ENCODE results near the gene MAGI1. TPM values are rescaled to one million over a fixed set of nuclear protein-coding genes. Genes with fewer than 3 reads are reported as not detected.
A peak's percentile ranks its signal among the peaks of the same experiment; 100 is the strongest.

MAGI1 gene
- total and polyA plus RNA-seq, 12 donors, result 5.7 to 58.2 (median 37.7) TPM

DNA sequence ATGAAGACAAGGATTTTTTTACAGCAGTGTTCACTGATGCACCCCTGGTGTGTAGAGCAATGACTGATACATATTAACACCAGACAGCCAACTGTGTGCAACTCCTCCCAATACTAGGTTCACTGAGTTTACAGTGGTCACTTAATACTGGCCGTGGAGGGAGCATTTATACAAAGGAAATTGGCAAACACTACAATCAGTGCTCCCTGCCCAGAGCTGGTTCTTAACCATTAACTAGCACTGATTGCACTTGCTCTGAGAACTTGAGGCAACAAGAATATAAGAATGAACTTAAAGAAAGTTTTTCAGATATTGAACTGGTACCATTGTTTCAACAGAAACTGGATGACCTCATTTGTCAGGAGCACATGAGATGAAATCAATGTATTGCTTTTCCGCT is 110.6 kb downstream of the MAGI1 start:
- DNase-seq (no peak), ATAC-seq (no peak)
- Histone ChIP-seq H3K27ac (no peak overlapping the region), H3K27me3 (no peaks in the 10 kb centered on the region), H3K4me3 (no peak overlapping the region), H3K4me1 (peaks cover 0 to 31% (median 12%) of the 10 kb centered on the region in 9 donors), H3K36me3 (no peaks in the 10 kb centered on the region), H3K9me3 (peaks cover 0 to 9% (median 2%) of the 10 kb centered on the region in 11 donors)
- intact Hi-C loops (cut with DNase I), result no loop called here
- WGBS, 2 donors, result 51 to 58% methylated on average over 2 of the region's 2 CpGs
- no peak for TF ChIP-seq CTCF (IDR thresholded peaks at IDR 0.05)

- ATAC-seq, result no peak
- intact Hi-C loops (cut with DNase I), result no loop called here
These were observed 111.1 kb downstream of the MAGI1 start for GRCh38 chr3:65927576-65927975.

DNA sequence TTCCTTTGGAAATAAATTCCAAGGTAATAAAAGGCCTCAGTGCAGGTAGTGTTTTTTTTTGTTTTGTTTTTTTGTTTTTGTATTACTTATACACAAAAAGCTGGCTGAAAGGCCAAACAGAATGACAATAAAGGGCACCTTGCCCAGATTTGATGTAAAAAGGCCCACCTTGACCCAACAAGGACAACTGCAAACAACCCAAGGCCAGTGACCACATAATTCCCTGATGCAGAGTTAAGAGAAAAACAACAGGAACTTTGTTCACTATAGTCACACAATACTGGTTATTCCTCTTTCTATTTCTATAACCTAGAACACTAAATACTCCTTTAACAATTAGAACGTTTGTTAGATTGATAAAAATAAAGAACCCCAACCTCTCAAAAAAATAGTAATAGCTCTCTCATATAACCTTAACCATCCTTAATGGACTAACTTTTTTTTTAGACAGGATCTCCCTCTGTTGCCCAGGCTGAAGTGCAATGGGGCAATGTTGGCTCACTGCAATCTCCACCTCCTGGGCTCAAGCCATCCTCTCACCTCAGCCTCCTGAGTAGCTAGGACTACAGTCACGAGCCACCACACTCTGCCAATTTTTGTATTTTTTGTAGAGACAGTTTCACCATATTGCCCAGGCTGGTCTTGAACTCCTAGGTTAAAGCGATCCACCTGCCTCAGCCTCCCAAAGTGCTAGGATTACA is 113.3 kb downstream of the MAGI1 start:
- peak in 1 of 8 donors; percentile 51 for ATAC-seq
- WGBS, 2 donors, result 67 to 74% methylated on average over 3 of the region's 3 CpGs
- no peak overlapping the region for H3K4me3 ChIP-seq
- peak overlapping the region in 4 of 10 donors; percentile 25 to 39 (median 30) for H3K27ac ChIP-seq
- no peaks in the 10 kb centered on the region for H3K36me3 ChIP-seq
- no peaks in the 10 kb centered on the region for H3K9me3 ChIP-seq
- H3K4me1 ChIP-seq, result peaks cover 0 to 49% (median 24%) of the 10 kb centered on the region in 9 donors
- TF ChIP-seq CTCF (IDR thresholded peaks at IDR 0.05), result no peak
- no peaks in the 10 kb centered on the region for H3K27me3 ChIP-seq
- peak in 1 of 2 donors; percentile 15 for DNase-seq
- intact Hi-C loops (cut with DNase I), result no loop called here

More at GRCh38 chr3:65927576-65927975, 111.1 kb downstream of the MAGI1 start:
- 93 to 95% methylated on average over 1 of the region's 1 CpG for whole genome bisulfite sequencing, 2 donors
- DNase-seq, result no peak
- no peak for TF ChIP-seq CTCF (IDR thresholded peaks at IDR 0.05)
- Histone ChIP-seq H3K4me3 (no peak overlapping the region), H3K36me3 (no peaks in the 10 kb centered on the region), H3K27ac (no peak overlapping the region), H3K9me3 (peaks cover 0 to 3% (median 0%) of the 10 kb centered on the region in 11 donors), H3K27me3 (no peaks in the 10 kb centered on the region), H3K4me1 (peaks cover 0 to 37% (median 15%) of the 10 kb centered on the region in 9 donors)

DNA sequence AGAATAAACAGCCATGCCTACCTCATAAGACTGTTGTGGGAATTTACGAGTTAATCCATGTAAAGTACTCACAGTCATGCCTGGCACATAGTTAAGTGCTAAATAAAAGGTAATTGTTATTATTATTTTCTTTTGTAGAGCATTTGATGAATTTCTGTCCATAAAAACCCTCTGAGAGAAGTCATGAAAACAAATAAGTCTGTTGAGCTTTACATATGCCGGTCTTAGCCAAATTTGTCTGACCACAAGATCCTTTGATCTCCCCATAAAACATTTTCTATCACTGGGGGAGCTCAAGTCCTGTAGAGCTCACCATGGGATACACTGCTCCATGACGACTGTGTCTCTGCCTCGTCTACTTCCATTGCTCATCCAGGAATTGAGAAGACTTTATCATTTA is 114.0 kb downstream of the MAGI1 start:
- no peaks in the 10 kb centered on the region for H3K36me3 ChIP-seq
- no peaks in the 10 kb centered on the region for H3K9me3 ChIP-seq
- no peak overlapping the region for H3K4me3 ChIP-seq
- H3K4me1 ChIP-seq, result peaks cover 0 to 56% (median 29%) of the 10 kb centered on the region in 9 donors
- intact Hi-C loops (cut with DNase I), result no loop called here
- H3K27ac ChIP-seq, result peak overlapping the region in 4 of 10 donors; percentile 25 to 34 (median 30)
- TF ChIP-seq CTCF (IDR thresholded peaks at IDR 0.05), result no peak
- WGBS, 2 donors, result 71 to 79% methylated on average over 4 of the region's 4 CpGs
- ATAC-seq, result peak in 1 of 8 donors; percentile 9
- H3K27me3 ChIP-seq, result no peaks in the 10 kb centered on the region
- no peak for DNase-seq
